Measurements from ENCODE around the gene CADM3. TPM values are rescaled to one million over a fixed set of nuclear protein-coding genes. Genes with fewer than 3 reads are reported as not detected.

Gene CADM3
- total RNA-seq, 2 donors from 2014 or later = not detected

GRCh38 chr1:159207080-159207479, 35.7 kb downstream of the CADM3 start:
- Mint-ChIP-seq H3K27me3 (peaks cover 80% of the 10 kb centered on the region), H3K36me3 (ENCODE audit: low read depth) (no peaks in the 10 kb centered on the region), H3K27ac (no peak overlapping the region)

GRCh38 chr1:159207774-159208173, 36.4 kb downstream of the CADM3 start:
- H3K4me1 Mint-ChIP-seq = peaks cover 10% of the 10 kb centered on the region
- peaks cover 80% of the 10 kb centered on the region for H3K27me3 Mint-ChIP-seq
- H3K9me3 Mint-ChIP-seq = no peaks in the 10 kb centered on the region
- ATAC-seq (replicated peaks) = no peak
- H3K36me3 Mint-ChIP-seq (ENCODE audit: low read depth) = no peaks in the 10 kb centered on the region
- no peak overlapping the region for H3K4me3 Mint-ChIP-seq
- no peak overlapping the region for H3K27ac Mint-ChIP-seq

More at GRCh38 chr1:159207080-159207479, 35.7 kb downstream of the CADM3 start:
- Mint-ChIP-seq H3K9me3 (no peaks in the 10 kb centered on the region), H3K4me3 (no peak overlapping the region), H3K4me1 (peaks cover 10% of the 10 kb centered on the region)
- peak; percentile 80 for ATAC-seq (replicated peaks)

- Mint-ChIP-seq H3K36me3 (ENCODE audit: low read depth) (no peaks in the 10 kb centered on the region), H3K27me3 (peaks cover 76% of the 10 kb centered on the region)
These were observed 36.9 kb downstream of the CADM3 start for GRCh38 chr1:159208175-159208825.

DNA sequence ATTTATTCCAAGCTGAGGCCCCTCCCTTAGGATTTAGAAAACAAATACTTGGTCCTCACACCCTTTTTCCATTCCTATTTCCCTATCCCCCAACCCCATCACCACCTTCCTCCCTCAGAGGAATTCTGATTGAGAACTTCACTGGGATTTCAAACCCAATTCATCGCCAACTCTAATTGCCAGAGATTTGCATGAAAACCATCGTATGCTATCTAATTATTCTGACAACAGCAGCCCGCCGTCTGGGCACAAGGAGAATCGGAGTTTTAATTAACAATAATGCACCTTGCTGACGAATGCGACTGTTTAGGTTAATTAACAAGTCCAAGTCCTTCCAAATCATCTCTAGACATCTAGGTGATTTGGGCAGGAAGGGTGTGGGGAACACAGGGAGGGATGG, 37.6 kb downstream of the CADM3 start:
- Mint-ChIP-seq H3K9me3 (no peaks in the 10 kb centered on the region), H3K4me1 (peaks cover 10% of the 10 kb centered on the region), H3K36me3 (ENCODE audit: low read depth) (no peaks in the 10 kb centered on the region), H3K4me3 (no peak overlapping the region), H3K27me3 (peaks cover 69% of the 10 kb centered on the region), H3K27ac (no peak overlapping the region)
- ATAC-seq (replicated peaks) = no peak

More at GRCh38 chr1:159208175-159208825, 36.9 kb downstream of the CADM3 start:
- no peak overlapping the region for H3K4me3 Mint-ChIP-seq
- peaks cover 10% of the 10 kb centered on the region for H3K4me1 Mint-ChIP-seq
- no peak overlapping the region for H3K27ac Mint-ChIP-seq
- no peaks in the 10 kb centered on the region for H3K9me3 Mint-ChIP-seq
- no peak for ATAC-seq (replicated peaks)

DNA sequence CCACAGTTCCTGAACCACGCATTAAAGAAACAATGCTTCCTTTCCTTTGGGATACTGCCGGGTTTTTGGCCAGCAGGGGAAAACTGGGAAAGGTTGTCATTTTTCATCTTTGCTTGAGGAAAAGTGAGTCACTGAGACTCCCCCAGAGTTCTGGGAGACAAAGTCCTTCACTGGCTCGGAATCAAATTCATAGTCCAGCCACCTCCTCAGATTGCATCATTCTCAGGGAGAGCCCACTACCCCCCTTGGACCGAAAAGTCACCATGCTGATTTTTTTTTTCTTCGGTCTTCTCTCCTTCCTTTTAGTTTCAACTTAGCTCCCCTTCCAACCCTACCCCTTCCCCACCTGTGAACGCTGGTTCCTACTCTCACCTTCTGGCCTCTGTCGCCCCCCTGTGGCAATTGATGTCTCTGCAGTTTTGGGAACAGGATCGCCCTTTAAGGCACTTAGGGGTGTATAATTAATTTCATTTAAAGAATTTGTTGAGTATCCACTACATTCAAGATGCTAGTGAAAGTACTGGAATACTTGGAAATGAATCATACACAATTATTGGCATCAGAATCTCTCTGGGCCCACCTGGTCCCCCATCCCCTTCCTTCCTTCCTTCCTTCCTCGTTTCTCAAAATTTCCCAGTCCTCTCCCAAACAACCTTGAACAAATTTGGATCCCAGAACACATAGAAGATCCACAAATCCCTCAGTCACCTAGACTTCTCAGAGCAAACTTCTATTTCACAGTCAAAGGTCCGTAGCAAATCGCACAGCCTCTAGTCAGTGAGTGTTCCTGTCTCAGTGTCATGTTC, 40.1 kb downstream of the CADM3 start:
- no peak for ATAC-seq (replicated peaks)
- Mint-ChIP-seq H3K27me3 (peaks cover 62% of the 10 kb centered on the region), H3K4me1 (peaks cover 10% of the 10 kb centered on the region), H3K36me3 (ENCODE audit: low read depth) (no peaks in the 10 kb centered on the region), H3K27ac (no peak overlapping the region), H3K4me3 (no peak overlapping the region), H3K9me3 (no peaks in the 10 kb centered on the region)

GRCh38 chr1:159212596-159212995, 41.2 kb downstream of the CADM3 start:
- H3K27ac Mint-ChIP-seq = no peak overlapping the region
- peaks cover under 1% of the 10 kb centered on the region for H3K4me1 Mint-ChIP-seq
- H3K9me3 Mint-ChIP-seq = no peaks in the 10 kb centered on the region
- H3K4me3 Mint-ChIP-seq = no peak overlapping the region
- ATAC-seq (replicated peaks) = no peak
- peaks cover 66% of the 10 kb centered on the region for H3K27me3 Mint-ChIP-seq
- H3K36me3 Mint-ChIP-seq (ENCODE audit: low read depth) = no peaks in the 10 kb centered on the region

GRCh38 chr1:159214149-159214760, 42.8 kb downstream of the CADM3 start:
- ATAC-seq (replicated peaks) = peak; percentile 51
- Mint-ChIP-seq H3K27me3 (peaks cover 58% of the 10 kb centered on the region), H3K4me3 (no peak overlapping the region)

GRCh38 chr1:159218649-159219636, 47.5 kb downstream of the CADM3 start:
- ATAC-seq (replicated peaks) = no peak
- Mint-ChIP-seq H3K4me1 (no peaks in the 10 kb centered on the region), H3K36me3 (ENCODE audit: low read depth) (no peaks in the 10 kb centered on the region), H3K27ac (no peak overlapping the region), H3K9me3 (no peaks in the 10 kb centered on the region), H3K27me3 (peaks cover 45% of the 10 kb centered on the region), H3K4me3 (no peak overlapping the region)

More at GRCh38 chr1:159214149-159214760, 42.8 kb downstream of the CADM3 start:
- Mint-ChIP-seq H3K27ac (no peak overlapping the region), H3K9me3 (no peaks in the 10 kb centered on the region), H3K36me3 (ENCODE audit: low read depth) (no peaks in the 10 kb centered on the region), H3K4me1 (no peaks in the 10 kb centered on the region)

GRCh38 chr1:159222075-159222865, 50.9 kb downstream of the CADM3 start:
- Mint-ChIP-seq H3K27ac (no peak overlapping the region), H3K4me3 (no peak overlapping the region), H3K36me3 (ENCODE audit: low read depth) (no peaks in the 10 kb centered on the region), H3K9me3 (no peaks in the 10 kb centered on the region), H3K4me1 (no peaks in the 10 kb centered on the region), H3K27me3 (peaks cover 40% of the 10 kb centered on the region)
- no peak for ATAC-seq (replicated peaks)

- peaks cover 40% of the 10 kb centered on the region for H3K27me3 Mint-ChIP-seq
These were observed 51.6 kb downstream of the CADM3 start for GRCh38 chr1:159223004-159223403.

GRCh38 chr1:159228554-159228953, 57.1 kb downstream of the CADM3 start:
- no peak overlapping the region for H3K27ac Mint-ChIP-seq
- no peaks in the 10 kb centered on the region for H3K9me3 Mint-ChIP-seq
- H3K27me3 Mint-ChIP-seq = peaks cover 26% of the 10 kb centered on the region
- no peaks in the 10 kb centered on the region for H3K4me1 Mint-ChIP-seq
- H3K36me3 Mint-ChIP-seq (ENCODE audit: low read depth) = no peaks in the 10 kb centered on the region
- no peak for ATAC-seq (replicated peaks)
- no peak overlapping the region for H3K4me3 Mint-ChIP-seq

More at GRCh38 chr1:159223004-159223403, 51.6 kb downstream of the CADM3 start:
- no peaks in the 10 kb centered on the region for H3K36me3 Mint-ChIP-seq (ENCODE audit: low read depth)
- H3K4me3 Mint-ChIP-seq = no peak overlapping the region
- no peak overlapping the region for H3K27ac Mint-ChIP-seq
- no peak for ATAC-seq (replicated peaks)
- no peaks in the 10 kb centered on the region for H3K4me1 Mint-ChIP-seq
- H3K9me3 Mint-ChIP-seq = no peaks in the 10 kb centered on the region

- Mint-ChIP-seq H3K27me3 (peaks cover 21% of the 10 kb centered on the region), H3K9me3 (no peaks in the 10 kb centered on the region), H3K4me1 (no peaks in the 10 kb centered on the region), H3K36me3 (ENCODE audit: low read depth) (no peaks in the 10 kb centered on the region), H3K27ac (no peak overlapping the region), H3K4me3 (no peak overlapping the region)
- ATAC-seq (replicated peaks) = no peak
These were observed 58.0 kb downstream of the CADM3 start for GRCh38 chr1:159229260-159229885.

DNA sequence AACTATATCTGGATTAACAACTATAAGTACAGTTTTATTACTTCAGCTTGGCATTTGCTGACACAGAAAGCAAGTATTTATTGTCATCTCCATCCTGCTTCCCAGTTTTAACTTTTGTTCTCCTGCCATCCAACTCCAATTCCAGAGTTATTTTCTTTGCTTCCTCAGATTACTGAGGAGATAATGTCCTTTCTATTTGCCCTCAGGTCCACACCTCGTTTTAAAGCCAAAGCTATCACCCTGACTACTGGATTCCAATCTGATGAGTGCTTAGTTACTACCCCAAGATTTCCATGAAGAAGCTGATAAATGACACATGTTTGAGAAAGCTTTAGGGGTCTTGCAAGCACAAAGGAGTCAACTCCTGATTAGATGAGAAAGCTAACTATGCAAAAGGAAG, 58.5 kb downstream of the CADM3 start:
- no peaks in the 10 kb centered on the region for H3K36me3 Mint-ChIP-seq (ENCODE audit: low read depth)
- ATAC-seq (replicated peaks) = no peak
- H3K27ac Mint-ChIP-seq = no peak overlapping the region
- H3K9me3 Mint-ChIP-seq = no peaks in the 10 kb centered on the region
- H3K4me1 Mint-ChIP-seq = no peaks in the 10 kb centered on the region
- H3K4me3 Mint-ChIP-seq = no peak overlapping the region
- peaks cover 23% of the 10 kb centered on the region for H3K27me3 Mint-ChIP-seq
